SW 1271 (cell line): ENCODE measurements around the gene ZNF3.

Source experiments
- DNase-seq, 2 experiments: peaks; one replicate each; lab custom pipeline; 2025; lab: John Stamatoyannopoulos, UW

Gene ZNF3

DNA sequence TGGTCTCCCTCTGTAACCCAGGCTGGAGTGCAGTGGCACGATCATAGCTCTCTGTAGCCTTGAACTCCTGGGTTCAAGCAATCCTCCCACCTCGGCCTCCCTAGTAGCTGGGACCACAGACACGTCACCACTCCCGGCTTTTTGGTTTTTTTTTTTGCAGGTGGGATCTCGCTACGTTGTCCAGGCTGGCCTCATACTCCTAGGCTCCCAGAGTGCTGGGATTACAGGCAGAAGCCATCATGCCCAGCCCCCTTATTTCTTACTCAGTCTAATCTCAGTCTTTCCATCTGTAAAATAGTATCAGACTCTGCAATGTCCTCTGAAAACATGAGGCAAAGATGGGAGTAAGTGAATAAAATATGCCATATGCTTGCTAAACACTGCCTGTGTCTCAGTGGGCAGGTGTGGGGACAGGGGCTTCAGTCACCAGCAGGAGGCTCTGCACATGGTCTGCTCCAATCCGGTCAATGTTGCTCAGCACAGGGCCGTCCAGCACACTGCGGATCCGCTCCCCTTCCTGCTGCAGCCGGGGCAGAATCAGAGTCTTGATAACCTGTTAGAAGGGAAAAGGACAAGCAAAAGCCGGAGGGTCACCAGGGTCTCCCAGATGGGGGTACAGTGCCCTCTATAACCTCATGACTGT is 28.1 kb upstream of the ZNF3 start:
- no peak for DNase-seq

DNA sequence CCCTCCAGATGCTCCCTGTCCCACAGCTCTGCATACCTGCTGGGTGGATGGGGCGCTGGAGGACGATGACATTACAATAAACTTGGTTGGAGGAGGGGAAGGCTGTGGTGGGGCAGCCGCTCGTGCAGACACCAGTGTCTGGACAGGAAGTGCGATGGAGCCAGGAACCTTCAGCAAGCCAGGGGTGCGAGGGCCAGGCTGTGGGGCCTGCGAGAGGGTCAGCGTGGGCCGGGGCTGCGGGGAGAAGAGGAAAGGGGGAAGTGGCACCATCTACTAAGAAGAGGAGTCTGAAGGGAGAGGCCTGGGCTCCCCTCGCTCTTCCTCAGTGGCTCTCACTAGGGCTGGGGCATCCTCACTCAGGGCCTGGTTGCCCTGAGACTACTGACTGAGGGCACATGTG is 26.4 kb upstream of the ZNF3 start:
- DNase-seq: no peak

DNA sequence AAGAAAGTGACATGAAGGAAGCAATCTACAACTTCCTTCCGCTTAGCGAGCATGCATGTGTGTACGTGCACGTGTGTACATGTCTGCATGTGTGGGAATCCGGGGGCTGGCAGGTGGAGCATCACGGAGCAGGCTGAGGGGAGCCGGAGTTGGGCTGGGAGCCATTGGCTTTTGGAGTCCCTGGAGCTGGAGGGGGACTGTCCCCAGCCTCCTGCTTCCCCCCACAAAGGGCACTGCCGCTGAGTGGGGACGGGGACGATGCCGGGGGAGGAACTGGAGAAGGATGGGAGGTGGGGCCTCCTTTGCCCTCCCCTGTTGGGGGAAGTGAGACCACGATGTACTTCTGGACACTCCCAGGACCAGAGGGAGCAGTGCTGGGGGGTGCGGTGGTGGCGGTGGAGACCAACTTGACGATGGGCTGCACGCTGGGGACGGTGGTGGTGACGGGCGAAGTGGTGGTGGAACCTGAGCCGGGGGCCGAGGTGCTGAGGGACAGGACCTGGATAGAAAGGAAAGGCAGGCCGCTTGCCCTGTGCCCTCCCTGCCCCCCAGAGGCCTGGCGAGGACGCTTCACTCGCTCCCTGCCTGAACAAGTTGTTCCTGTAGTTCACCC is 25.7 kb upstream of the ZNF3 start:
- no peak for DNase-seq

DNA sequence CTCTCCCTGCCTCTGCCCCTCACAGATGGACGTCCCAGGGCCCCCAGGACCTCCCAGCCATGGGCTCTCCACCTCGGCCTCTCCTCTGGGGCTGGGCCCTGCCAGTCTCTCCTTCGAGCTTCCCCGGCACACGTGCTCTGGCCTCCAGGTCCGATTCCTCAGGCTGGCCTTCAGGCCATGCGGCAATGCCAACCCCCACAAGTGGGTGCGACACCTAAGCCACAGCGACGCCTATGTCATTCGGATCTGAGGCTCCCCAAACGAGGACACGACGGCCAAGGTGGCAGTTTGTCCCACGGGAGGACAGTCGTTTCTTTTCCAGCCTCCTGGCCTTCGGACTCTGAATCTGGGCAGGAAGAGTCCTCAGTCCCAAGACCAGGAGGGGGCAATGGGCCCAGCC is 25.1 kb upstream of the ZNF3 start:
- DNase-seq: no peak

DNA sequence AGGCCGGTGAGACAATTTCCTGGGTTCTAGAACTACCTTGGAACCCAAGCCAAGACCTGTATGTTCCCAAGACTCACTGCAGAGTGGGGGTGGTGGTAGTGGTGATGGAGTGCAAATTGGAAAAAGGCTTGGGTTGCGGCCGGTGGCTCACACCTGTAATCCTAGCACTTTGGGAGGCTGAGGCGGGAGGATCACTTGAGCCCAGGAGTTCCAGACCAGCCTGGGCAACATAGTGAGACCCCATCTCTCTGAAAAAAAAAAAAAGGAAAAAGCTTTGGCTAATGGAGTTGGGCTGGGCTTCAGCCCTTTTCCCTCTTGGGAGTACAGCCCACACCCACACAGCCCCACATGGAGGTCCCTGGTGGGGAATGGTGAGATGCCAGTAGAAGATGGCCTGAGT is 24.0 kb upstream of the ZNF3 start:
- no peak for DNase-seq

DNA sequence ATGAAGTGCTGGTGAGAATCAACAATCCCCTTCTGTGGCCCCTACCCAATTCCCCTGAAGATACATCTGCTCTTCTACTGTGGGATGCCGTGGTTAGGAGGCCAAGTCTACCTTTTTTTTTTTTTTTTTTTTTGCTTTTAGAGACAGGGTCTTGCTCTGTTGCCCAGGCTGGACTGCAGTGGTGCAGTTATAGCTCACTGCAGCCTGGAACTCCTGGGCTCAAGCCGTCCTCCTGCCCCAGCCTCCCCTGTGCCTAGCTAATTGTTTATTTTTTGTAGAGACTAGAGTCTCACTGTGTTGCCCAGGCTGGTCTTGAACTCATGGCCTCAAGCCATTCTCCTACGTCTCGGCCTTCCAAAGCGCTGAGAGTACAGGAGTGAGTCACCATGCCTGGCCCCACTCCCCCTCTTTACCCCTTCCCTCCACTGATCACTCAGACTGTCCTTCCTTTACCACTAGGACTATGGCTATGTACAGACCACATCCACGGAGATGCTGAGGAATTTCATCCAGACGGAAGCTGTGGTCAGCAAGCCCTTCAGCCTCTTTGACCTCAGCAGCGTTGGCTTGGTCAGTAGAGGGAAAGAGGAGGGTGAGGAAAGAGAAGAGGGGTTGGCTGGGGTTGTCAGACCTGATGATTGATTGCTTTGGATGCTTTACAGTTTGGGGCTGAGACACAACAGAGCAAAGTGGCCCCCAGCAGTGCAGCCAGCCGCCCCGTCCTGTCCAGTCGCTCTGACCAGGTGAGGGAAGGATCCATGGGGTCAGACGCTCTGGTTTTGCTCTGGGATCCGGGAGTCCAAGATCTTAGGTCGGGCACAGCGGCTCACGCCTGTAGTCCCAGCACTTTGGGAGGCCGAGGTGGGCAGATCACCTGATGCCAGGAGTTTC is 21.7 kb upstream of the ZNF3 start:
- DNase-seq: no peak

DNA sequence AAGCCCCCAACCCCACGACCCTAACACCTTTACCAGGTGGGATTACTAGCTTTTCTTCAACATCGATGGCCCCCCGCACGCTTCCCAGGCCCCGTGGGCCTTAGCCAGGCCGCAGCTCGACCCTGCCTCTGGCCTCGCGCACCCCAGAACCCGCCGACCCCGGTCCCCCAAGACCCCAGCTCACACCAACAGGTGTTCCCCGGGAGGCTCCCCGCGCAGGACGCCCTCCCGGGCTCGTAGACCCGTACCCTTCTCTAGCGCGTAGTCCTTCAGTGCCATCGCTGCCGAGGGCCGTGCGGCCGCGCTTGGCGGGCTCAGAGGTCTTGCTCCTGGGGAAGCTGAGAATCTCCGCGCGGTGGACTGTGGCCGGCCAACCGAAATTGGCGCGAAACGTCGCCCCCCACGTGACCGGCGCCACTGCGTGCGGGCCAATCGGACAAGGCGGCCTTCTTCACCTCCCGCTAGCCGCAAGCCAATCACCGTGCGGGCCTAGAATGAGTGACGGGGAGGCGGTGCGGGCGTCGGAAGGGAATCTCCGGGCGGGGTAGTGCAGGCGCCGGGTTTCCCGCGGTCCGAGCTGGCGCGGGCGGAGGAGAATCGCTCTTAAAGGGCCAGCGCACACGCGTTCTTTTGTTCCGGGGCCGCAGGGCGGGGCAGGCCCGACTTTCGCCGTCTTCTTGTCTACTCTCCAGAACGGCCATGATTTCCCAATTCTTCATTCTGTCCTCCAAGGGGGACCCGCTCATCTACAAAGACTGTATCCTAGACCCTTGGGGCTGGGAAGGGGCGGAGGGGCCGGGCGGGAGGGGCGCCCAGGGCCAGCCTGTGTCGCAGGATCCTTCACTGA is 19.7 kb upstream of the ZNF3 start, which contains the start of the genes AP4M1 and MCM7:
Gene AP4M1 (plus strand): TSS at position 628 of the 847 bp plus-strand sequence. CDS start 72 bp downstream, at position 700.
Gene MCM7 (minus strand): TSS at position 382 of the 847 bp plus-strand sequence. CDS start 103 bp downstream, at position 279.
- DNase-seq: peak; percentile 96 to 98

DNA sequence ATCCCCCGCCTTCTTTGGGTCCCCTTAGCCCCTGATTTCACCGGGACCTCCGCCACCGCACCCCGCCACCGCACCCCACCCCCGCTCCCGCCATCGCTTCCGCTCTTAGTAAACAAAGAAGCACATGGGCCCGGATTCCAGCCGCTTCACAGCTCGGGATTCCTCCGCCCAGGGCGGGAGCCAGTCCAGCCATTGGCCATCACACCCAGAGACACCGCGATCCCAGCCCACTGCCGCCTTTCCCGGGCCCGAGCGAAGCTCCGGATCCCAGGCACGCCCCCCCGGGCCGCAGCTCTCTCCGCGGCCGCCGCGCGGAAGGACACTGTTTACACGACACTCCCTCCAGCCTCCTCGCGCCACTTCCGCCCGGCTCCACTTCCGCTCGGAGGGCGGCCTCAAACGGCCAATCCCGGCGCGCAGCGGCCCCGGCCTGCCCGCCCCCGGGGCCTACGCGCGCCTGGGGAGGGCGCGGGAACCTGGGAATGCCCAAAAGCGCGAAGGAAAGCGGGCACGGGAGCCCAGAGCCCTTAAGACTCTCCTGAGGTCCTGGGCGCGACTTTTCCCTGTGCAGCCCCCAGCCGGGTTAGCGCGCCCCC is 19.0 kb upstream of the ZNF3 start:
- peak; percentile 72 to 90 for DNase-seq

DNA sequence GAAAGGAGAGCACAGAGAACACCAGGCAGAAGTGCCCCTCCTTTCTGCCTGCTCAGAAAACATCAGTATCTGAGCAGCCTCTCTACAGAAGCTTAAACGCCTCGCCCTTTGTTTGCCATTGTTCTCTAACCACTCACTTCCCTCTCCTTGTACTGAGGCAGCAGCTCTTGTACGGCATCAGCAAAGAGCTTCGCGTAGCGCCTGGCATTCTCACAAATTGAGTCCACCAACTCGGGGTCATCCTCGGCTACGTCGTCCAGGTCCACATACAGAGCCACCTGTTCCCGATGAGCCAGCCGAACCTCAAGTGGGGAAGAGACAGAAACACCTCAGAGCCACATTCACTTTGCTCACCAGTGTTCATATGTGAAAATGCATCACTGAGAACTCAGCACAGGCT is 17.9 kb upstream of the ZNF3 start:
- no peak for DNase-seq

DNA sequence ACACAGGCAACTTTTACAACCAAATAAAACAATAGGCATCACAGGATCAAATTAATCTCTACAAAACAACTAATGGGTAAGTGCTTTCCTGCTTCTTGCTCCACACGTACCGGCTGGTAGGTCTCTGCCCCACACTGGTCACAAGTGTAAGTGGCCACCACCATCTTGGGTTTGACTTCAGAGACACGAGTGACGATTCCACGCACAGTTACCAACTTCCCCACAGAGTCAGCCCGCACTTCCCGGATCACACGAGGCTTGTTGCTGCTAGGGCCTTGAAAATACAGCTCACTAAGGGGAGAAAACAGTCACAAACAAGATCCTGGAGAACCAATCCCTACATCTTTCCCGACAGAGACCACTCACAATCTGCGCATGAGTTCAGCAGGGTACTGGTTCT is 17.4 kb upstream of the ZNF3 start:
- DNase-seq: no peak

DNA sequence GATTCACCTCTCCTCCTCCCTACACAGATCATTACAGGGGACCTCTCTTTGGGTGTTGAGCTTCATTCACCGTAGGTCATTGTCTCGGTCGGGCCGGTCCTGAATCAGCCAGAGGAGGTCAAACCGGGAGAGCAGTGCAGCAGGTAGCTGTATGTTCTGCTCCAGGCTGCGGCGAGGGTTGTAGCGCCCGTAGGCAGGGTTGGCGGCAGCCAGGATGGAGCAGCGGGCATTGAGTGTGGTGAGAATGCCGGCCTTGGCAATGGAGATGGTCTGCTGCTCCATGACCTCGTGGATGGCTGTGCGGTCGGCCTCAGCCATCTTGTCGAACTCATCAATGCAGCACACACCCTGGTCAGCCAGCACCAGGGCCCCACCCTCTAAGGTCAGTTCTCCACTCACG is 14.2 kb upstream of the ZNF3 start:
- DNase-seq: no peak

DNA sequence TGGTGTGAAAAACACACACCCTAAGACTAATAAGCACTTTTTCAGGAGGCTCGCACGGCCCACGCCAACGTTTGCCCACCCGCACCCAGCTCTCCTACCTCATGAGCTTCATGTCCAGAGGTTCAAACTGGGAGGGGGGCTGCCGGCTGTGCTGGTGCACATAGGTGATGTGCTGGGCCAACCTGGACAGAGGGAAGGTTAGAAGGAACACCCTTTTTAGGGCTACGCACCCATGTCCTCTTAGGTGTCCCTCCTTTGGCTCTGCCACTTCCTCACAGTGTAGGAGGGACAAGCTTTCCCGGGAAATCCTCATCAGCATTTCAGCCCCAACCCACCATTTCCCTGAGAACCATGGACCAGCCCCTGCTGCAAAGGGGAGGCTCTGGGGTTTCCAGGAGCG is 13.8 kb upstream of the ZNF3 start:
- DNase-seq: no peak

DNA sequence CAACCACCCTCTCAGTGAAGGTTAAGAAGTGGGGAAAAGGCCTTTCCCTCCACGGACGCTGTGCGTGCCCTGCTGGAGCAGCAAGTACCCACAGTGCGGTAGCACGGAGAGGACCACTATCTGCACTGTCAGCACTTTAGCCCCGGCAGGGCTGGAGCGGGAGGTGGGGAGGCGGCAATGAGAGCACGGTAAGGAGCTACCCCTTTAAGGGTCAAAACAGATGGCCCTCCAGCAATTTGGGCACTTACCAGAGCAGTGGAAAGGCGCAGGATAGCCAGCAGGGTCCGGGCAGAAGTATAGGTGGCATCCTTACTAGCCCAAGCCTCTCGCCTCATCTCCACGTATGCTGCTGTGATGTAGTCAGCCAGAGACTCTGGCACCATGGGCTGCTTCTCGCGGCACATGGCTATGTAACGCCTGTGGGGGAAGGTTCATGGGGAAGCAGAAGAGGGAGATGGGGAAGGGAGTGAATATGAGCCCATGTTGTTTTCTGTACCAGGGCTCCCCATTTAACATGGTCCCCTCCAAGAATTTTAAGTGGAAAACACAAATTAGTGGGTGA is 12.5 kb upstream of the ZNF3 start:
- DNase-seq: no peak

DNA sequence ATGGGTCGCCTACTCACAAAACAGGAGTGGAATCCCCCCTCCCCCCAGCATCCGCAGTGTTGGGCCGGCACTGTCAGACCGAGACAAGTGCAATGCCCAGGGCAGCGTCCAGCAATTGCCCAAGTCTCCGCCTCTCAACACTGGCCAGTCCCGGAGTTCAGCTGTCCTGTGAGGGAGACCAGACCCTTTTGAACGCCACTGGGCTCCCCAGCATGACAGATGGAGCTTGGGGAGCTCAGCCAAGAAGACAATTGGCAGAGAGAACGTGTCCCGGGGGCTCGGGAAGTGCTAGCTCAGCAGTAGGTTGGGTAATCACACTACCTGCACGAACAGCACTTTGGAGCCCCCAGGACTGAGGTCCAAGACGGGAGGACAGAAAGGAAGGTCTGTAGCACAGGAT is 12.0 kb upstream of the ZNF3 start:
- no peak for DNase-seq

DNA sequence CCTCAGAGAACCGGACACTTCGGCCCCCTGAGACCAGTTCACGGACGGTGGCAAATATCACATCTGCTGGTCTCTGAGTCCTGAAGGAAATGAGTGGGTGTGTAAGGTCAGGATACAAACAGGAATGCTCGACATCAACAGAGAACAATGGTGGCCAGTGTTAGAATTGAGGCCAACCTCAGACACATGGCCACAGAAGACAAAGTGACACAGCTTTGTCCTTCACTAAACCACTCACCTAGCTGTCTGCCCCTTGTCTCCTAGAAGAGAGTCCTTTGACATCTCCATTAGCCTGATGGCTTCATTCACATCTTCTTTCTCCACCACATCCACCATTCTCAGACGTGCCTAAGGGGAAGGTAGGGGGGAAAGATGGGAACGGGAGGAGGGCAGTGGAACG is 11.5 kb upstream of the ZNF3 start:
- peak in 1 of 2 experiments; percentile 21 for DNase-seq

DNA sequence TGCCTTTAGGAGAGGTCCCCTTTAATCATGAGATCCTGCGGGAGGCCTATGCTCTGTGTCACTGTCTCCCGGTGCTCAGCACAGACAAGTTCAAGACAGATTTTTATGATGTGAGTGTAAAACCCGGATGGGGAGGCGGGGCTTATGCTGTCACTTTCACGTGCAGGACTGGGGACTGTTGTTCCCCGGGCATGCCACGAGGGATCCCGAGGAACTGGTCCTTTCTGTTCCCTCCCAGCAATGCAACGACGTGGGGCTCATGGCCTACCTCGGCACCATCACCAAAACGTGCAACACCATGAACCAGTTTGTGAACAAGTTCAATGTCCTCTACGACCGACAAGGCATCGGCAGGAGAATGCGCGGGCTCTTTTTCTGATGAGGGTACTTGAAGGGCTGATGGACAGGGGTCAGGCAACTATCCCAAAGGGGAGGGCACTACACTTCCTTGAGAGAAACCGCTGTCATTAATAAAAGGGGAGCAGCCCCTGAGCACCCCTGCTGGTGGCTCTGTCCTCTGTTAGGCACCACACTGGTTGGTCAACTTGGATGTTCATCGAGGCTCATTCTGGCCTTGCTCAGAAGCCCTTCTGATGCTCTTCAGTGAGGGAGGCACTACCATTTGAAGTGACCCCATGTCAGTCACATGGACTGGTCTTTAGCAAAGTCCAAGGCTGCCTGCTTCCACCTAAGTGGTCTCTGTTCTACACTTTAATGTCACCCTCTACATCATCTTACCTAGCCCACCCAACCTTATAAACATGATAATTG is 10.1 kb upstream of the ZNF3 start:
- DNase-seq: peak in 1 of 2 experiments; percentile 53

DNA sequence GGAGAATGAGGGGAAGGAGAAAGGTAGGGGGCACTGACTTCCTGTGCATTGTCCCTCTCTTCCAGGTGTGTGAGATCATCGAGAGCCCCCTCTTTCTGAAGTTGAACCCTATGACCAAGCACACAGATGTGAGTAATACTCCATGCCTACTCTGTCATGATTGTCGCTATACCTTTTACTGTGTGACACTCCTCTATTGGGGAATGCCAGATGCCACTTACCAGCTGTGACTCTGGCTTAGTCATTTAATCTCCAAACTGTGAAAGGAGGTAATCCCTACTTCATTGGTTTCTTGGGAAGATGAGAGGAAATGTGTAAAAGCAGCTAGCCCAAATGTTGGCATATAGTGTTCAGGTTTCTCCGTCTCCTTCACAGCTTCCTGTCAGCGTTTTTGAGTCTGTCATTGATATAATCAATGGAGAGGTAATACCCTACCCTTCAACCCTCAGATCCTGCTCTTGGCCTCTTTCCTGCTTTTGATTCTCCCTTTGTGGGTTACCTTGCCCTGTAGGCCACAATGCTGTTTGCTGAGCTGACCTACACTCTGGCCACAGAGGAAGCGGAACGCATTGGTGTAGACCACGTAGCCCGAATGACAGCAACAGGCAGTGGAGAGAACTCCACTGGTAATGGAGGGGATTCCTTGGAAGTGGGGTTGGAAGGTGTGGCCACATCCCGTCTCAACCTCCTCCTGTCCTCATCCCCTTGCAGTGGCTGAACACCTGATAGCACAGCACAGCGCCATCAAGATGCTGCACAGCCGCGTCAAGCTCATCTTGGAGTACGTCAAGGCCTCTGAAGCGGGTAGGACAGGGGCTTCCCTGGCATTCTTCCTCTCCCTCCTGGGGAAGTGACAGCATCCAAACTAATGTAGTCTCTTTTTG is 9.2 kb upstream of the ZNF3 start:
- DNase-seq: peak in 1 of 2 experiments; percentile 9

DNA sequence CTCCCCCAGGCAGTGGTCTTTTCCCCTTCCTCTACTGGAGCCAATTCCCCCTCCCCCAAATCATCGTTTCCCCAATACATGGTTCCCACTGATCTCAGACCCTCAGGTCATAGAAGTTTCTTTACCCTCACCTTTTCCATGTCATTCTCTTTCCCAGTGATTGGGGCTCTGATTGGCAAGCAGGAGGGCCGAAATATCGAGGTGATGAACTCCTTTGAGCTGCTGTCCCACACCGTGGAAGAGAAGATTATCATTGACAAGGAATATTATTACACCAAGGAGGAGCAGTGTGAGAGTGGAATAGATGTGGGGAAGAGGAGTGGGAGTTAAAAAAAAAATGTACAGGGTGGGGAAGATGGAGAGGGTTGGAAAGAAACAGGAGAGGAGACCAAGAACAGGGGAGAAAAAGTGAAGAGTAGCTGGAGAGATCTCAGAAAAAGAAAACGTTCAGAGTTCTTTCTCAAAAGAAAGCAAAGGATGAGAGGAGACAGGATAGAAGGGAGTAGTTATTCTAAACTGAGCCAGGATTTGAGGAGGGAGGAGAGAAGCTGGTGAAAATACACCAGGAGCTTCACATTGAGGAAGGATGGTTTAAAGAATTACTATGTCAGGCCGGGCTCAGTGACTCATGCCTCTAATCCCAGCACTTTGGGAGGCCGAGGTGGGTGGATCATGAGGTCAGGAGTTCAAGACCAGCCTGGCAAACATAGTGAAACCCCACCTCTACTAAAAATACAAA is 8.1 kb upstream of the ZNF3 start:
- DNase-seq: no peak
